Hypothalamus (tissue), 51 donors: ENCODE measurements around the gene CBX5.
"Not testable (repeated sequence)": the region's sequence is repeated elsewhere in the genome, so short reads cannot be mapped to it uniquely, and the experiment has no call there.

Experiments
- DNase-seq, 51 donors: peaks; one replicate each; lab custom pipeline; 2025; lab: John Stamatoyannopoulos, UW

The CBX5 gene

DNA sequence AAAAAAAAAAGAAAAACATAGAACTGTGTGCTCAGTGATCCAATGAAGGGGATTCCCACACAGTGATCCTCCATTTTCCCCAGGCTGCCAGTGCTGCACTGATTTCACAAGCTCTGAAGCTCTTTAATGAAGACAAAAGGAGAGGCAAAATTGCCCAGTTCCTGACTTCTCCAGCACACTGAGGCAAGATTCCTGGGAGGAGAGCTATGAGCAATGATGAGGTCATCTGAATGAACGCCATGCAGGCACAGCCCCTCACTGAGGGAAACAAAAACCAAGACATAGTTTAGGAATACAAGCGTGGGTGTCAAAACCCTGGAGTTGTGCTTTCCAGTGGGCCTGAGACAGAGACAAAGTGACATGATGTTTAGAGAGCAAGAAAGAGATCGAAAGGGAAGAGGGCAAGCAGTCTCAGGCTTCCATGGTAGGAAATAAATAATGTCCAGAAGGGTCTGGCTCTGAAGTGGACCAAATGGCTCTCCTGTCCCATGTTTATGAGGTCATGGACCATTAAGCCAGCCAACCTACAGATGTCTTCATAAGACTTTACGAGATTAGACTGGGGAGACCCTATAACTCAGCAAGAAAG is 50.2 kb downstream of the CBX5 start:
- DNase-seq: peak in 15 of 51 donors; percentile 4 to 68 (median 25)

GRCh38 chr12:54228471-54228870 is 51.5 kb downstream of the CBX5 start:
- no peak for DNase-seq

GRCh38 chr12:54227927-54228326 is 52.0 kb downstream of the CBX5 start:
- DNase-seq: not testable (repeated sequence)

DNA sequence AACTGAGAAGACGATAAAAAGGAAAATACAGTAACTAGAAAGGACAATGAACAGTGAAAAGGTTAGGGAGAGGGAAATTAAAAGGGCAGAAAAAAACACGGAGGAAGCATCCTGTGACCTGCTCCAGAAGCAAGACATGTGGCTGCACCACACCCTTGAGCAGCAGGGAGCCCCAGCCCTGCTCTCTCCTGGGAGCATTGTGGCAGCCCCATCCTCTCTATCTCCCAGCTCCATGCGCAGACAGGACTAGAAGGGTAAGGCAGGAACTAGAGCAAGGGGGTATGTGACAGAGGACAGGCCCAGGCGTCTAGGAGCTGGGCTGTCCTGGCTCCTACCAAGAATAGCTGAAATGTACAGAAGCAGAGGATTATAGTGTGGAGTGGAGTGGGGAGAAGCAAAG is 52.5 kb downstream of the CBX5 start:
- DNase-seq: no peak

DNA sequence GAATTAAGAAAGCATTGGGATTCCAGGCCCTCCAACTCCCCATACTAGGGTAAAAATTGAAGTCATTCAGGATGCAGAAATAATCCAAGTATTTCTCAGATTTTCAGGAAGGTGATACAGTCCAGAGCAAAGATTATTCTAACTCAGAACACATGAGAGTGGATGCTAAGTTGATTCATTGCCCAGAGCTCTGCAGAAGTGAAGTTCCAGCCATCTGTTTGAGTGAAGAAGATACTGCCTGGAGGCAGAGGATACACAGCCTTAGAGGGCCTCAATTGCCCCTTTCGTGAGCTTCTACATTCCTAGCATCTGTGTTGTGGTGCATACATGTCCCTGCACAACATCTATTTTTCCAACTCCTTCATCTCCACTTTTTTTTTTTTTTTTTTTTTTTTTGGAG is 54.3 kb downstream of the CBX5 start:
- DNase-seq: no peak

DNA sequence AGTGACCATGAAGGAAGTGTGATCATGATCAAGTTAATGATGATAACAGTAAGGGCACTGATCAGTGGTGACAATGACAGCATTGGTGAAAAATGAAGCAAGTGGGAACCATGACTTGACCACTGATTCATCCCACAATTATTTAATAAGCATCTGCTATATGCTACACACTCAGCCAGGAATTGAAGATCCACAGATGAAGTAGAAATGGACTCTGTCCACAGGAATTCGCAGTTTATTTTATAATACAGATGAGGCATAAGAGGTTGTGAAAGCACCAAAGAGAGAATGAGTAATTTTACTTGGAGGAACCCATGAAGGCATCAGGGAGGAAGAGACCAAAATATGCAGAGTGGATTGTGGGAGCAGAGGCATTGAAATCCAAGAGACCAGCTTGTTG is 57.3 kb downstream of the CBX5 start:
- no peak for DNase-seq

- DNase-seq: no peak
Observed at GRCh38 chr12:54221402-54221984, 58.4 kb downstream of the CBX5 start.

DNA sequence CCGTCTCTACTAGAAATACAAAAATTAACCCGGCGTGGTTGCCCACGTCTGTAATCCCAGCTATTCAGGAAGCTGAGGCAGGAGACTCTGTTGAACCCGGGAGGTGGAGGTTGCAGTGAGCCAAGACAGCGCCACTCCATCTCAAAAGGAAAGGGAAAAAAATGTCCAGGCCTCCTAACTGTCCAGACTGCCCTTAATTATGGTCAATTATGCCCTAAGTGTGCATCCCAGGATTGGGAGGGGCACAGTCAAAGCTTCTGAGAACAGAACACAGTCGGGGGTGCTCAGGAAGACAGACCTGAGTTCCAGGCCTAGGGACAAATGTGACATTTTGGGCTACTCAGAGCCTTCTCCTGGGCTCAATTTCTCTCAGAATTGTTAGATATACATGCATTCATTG is 59.4 kb downstream of the CBX5 start:
- DNase-seq: no peak

- peak in 47 of 51 donors; percentile 9 to 81 (median 46) for DNase-seq
Observed at GRCh38 chr12:54220092-54220557, 59.8 kb downstream of the CBX5 start.

- DNase-seq: peak in 47 of 51 donors; percentile 8 to 92 (median 69)
Observed at GRCh38 chr12:54217774-54218241, 62.1 kb downstream of the CBX5 start.

DNA sequence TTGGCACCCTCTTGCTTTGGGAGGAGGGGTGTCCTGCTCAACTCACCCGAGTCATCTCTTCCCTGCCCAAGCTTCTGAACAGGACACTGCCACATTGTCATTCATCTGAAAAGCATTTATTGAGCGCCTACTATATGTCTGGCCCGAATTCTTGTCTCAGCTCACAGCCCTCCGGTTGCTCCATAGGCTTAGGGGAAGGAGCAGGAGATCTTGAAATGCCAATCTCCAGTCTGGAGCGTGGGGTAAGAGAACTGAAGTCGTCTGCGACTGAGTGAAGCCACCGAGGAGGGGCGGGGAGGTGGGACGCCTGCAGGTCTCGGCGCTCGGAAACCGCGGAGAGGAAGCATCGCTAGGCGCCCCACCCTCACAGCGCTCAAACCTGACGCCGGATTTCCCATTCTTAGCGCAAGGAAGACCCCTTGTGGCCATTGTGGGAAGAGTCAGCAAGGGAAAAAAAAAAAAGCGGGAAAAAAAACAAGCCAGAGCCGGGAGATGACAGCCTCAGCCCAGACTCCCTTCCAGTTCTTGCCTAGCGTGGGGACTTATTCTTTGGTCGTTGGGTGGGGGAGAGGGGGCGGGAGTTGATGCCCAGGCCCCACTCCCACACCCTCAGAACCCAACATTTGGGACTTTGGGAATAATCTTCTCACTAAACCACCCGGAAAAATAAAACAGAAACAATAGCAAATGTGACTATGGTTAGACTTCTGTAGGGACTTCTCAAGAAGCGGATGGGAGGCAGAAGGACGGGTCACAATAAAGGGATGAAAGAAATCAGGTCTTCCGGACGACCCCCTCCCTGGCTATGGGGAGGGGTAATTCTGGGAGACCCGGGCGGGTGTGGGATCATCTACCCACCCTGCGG is 62.9 kb downstream of the CBX5 start:
- DNase-seq: peak in 47 of 51 donors; percentile 6 to 86 (median 43)

- no peak for DNase-seq
Observed at GRCh38 chr12:54215989-54216796, 63.7 kb downstream of the CBX5 start.

DNA sequence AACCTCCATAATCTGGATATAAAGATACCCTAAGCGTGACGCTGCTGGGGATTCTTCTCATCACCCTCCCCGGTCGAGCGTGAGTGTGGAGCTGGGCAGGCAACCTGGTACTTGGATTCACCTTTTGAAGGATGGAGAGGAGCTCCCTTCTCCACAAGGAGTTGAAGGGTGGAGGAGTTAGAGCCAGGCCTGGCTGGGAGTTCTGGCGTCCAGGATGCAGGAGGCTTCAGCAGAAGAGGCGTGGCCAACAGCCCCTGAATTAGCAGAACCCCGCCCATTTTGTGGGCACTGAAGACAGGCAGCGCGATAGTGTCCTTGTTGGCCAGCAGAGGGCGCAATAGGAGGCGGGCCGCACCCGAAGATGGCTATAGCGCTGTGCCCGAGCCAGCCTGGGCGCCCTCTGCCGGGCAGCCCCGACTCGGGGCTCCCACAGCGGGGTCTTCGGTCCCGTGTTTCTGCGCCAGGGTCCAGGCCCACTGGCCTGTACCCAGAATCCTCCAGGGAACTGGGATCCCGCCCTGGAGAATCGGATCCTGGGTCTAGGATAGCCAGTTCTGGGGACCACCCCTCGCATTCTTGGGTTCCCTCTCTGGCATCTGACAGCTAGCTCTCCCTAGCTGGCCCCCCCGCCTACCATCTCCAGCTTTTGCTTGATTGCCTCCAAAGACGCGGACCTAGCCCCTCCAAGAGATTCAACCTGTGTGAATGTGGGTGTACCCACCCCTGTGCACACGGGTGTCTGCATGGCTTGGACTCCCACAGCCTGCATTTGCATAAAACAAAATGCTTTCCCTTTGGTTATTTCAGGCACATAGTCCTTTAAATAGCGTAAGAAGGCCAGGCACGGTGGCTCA is 65.1 kb downstream of the CBX5 start:
- peak in 48 of 51 donors; percentile 8 to 89 (median 68) for DNase-seq

DNA sequence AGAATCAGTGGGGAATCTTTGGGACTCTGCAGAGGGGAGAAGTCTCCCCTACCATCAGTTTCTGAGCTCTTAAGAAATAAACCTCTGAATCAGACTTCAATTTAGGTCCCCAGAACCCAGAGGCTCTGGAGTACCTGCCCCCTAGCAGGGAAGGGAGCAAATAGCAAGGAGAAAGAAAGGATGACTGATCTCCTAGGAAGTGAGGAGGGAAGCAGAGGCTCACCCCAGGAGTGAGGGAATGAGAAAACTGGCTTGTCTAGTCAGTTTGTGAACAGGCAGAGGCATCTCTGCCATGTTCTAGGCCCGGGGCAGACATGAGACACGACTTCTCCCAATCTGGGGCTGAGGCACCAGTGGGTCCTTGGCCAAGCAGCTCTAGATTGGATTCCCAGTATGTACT is 66.8 kb downstream of the CBX5 start:
- no peak for DNase-seq

GRCh38 chr12:54211920-54212319 is 68.0 kb downstream of the CBX5 start:
- DNase-seq: no peak

DNA sequence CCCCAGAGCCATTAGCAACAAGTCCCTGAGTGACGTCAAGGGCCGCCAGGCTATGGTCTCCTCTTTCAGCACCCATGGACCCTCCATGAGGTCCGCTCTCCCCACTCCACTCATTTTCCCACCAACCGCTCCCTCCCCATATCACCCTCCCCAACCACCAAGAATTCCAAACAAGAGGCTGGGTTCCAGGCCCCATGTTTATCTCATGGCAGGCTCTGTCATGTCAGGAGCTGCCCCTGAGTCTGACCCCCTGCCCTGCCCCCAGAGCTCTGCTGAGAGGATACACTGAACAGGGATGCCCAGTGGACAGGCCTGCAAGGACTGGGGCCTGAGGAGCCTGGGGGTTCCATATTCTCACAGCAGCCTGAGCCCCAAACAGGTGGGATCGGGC is 69.5 kb downstream of the CBX5 start:
- DNase-seq: no peak

GRCh38 chr12:54208591-54208990 is 71.3 kb downstream of the CBX5 start:
- DNase-seq: no peak

GRCh38 chr12:54207539-54208294 is 72.2 kb downstream of the CBX5 start:
- DNase-seq: peak in 37 of 51 donors; percentile 3 to 58 (median 24)

GRCh38 chr12:54206791-54207190 is 73.1 kb downstream of the CBX5 start:
- no peak for DNase-seq
